ENCODE results near the gene MBNL1.

MBNL1 gene

DNA sequence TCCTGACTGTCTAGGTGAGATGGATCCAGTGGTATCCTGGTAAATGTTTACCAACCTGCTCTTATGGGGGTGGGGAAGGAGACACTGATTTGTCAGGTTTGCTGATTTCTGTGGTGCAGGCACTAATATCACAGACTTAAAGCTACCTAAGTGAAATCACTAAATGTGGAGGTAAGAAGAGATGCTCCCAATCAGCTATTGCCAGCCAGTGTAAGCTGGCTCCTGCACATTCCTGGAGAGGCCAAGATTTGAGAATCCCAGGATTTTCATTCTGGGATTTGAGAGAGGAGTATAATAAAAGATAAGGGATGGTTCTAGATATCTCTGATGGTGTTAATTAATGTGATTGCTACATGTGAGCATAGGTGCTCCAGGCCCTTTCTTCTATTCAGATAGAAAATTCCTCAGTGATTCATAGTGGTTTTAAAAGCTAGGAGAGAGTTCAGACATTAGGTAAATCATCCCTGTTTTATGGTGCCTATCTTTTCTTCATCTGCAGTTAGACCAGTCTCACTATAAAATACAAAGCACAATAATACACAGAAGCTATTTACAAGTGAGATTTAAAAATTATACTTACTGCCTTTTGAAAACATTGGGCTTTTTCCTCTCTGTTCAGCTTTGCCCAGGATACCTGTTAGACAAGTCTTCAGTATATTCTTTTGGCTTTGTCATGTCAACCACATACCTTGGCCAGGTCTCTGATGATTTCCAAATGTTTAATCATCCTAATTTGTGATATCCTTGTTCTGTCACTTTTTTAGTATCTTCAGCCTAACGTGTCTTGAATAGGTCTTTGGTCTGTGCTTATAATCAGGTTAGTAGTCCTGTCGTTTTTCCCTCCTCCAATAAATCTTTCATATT is 90.9 kb downstream of the MBNL1 start:
- Histone ChIP-seq H3K9ac (ENCODE audit: low read length) (no peak overlapping the region), H3K27ac (ENCODE audit: low read length) (no peak overlapping the region), H3K79me2 (ENCODE audit: low read length) (peaks cover 98% of the 10 kb centered on the region), H3K9me2 (replicated peaks; ENCODE audit: insufficient read depth, low read length) (no peaks in the 10 kb centered on the region), H3K9me3 (replicated peaks; ENCODE audit: insufficient read depth, low read length) (no peaks in the 10 kb centered on the region), H3K36me3 (replicated peaks; ENCODE audit: insufficient read depth, low read length) (no peaks in the 10 kb centered on the region; the same call in none of the 2 replicates), H3K27me3 (replicated peaks; ENCODE audit: insufficient read depth, low read length) (no peaks in the 10 kb centered on the region), H3F3A (ENCODE audit: insufficient read depth, low read length) (0 out of 2 replicates have a peak, but pooled peaks cover 6% of the 10 kb centered on the region), H3K4me3 (ENCODE audit: low read length) (no peak overlapping the region), H4K20me1 (ENCODE audit: insufficient read depth, low read length) (peaks cover 5% of the 10 kb centered on the region; the same call in 1 of the 2 replicates), H3K4me2 (ENCODE audit: low read depth, low read length) (no peak overlapping the region), H3K4me1 (ENCODE audit: low read length) (no peaks in the 10 kb centered on the region), H2AFZ (ENCODE audit: low read length) (no peak overlapping the region)
- DNase-seq, result no peak
- TF ChIP-seq, protein P1, sequence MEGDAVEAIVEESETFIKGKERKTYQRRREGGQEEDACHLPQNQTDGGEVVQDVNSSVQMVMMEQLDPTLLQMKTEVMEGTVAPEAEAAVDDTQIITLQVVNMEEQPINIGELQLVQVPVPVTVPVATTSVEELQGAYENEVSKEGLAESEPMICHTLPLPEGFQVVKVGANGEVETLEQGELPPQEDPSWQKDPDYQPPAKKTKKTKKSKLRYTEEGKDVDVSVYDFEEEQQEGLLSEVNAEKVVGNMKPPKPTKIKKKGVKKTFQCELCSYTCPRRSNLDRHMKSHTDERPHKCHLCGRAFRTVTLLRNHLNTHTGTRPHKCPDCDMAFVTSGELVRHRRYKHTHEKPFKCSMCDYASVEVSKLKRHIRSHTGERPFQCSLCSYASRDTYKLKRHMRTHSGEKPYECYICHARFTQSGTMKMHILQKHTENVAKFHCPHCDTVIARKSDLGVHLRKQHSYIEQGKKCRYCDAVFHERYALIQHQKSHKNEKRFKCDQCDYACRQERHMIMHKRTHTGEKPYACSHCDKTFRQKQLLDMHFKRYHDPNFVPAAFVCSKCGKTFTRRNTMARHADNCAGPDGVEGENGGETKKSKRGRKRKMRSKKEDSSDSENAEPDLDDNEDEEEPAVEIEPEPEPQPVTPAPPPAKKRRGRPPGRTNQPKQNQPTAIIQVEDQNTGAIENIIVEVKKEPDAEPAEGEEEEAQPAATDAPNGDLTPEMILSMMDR (IDR thresholded peaks at IDR 0.05; ENCODE audit: low read length), result no peak
- TF ChIP-seq EZH2phosphoT487 (IDR thresholded peaks at IDR 0.05; ENCODE audit: low read length), result no peak
- no peak for TF ChIP-seq EZH2 (optimal IDR thresholded peaks at IDR 0.05; ENCODE audit: low read depth, low read length)

DNA sequence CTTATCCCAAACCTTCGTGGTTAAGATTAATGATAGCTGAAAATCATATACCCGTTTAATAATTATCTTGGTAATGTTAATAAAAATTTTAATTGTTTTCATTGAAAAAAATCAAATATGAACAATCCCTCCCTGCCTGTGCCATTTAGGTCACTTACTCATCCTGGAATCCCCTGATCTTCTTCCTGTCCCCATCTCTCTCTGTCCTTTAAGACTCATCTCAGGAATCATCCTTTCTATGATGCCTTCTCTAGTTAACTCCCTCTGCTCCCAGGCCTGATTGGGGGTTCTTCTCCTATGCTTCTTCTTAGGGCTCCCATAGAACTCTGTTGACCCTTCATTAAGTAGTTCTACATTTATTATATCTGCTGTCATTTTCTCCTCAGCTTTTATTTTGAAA is 91.6 kb downstream of the MBNL1 start:
- Histone ChIP-seq H3F3A (ENCODE audit: insufficient read depth, low read length) (0 out of 2 replicates have a peak, but pooled peaks cover 6% of the 10 kb centered on the region), H3K36me3 (replicated peaks; ENCODE audit: insufficient read depth, low read length) (no peaks in the 10 kb centered on the region; the same call in 1 of the 2 replicates), H3K9me3 (replicated peaks; ENCODE audit: insufficient read depth, low read length) (no peaks in the 10 kb centered on the region), H3K27ac (ENCODE audit: low read length) (no peak overlapping the region), H3K9ac (ENCODE audit: low read length) (no peak overlapping the region), H3K4me3 (ENCODE audit: low read length) (no peak overlapping the region), H3K4me1 (ENCODE audit: low read length) (no peaks in the 10 kb centered on the region), H2AFZ (ENCODE audit: low read length) (no peak overlapping the region), H3K27me3 (replicated peaks; ENCODE audit: insufficient read depth, low read length) (no peaks in the 10 kb centered on the region), H4K20me1 (ENCODE audit: insufficient read depth, low read length) (no peaks in the 10 kb centered on the region; the same call in 1 of the 2 replicates), H3K4me2 (ENCODE audit: low read depth, low read length) (no peak overlapping the region), H3K9me2 (replicated peaks; ENCODE audit: insufficient read depth, low read length) (no peaks in the 10 kb centered on the region), H3K79me2 (ENCODE audit: low read length) (peaks cover 98% of the 10 kb centered on the region)
- TF ChIP-seq EZH2 (optimal IDR thresholded peaks at IDR 0.05; ENCODE audit: low read depth, low read length) (no peak), EZH2phosphoT487 (IDR thresholded peaks at IDR 0.05; ENCODE audit: low read length) (no peak)
- TF ChIP-seq, protein P1 (IDR thresholded peaks at IDR 0.05; ENCODE audit: low read length), result no peak
- no peak for DNase-seq

DNA sequence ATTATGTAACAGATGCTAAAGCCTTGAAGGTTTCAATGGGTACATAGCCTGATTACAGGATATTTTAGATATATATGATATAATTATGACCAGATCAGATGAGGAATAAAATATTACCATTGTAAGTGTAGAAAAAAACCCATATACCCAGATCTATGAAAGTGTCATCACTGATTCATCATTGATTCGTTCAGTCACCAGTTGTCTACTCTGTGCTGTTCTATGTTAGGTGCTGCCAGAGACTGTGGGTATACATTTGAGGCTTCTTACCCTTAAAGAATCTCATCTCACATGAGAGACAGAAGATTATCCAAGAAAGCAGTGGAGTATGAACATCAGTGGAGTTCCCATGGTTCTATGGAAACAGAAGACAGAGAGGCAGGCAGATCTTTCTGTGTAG is 92.2 kb downstream of the MBNL1 start:
- peaks cover 98% of the 10 kb centered on the region for H3K79me2 ChIP-seq (ENCODE audit: low read length)
- no peak overlapping the region for H3K4me3 ChIP-seq (ENCODE audit: low read length)
- no peaks in the 10 kb centered on the region for H3K4me1 ChIP-seq (ENCODE audit: low read length)
- TF ChIP-seq, protein P1 (IDR thresholded peaks at IDR 0.05; ENCODE audit: low read length), result no peak
- no peak overlapping the region for H3K27ac ChIP-seq (ENCODE audit: low read length)
- DNase-seq, result no peak
- no peak overlapping the region for H3K9ac ChIP-seq (ENCODE audit: low read length)
- H3K27me3 ChIP-seq (replicated peaks; ENCODE audit: insufficient read depth, low read length), result no peaks in the 10 kb centered on the region
- no peak overlapping the region for H3K4me2 ChIP-seq (ENCODE audit: low read depth, low read length)
- no peak overlapping the region for H2AFZ ChIP-seq (ENCODE audit: low read length)
- no peaks in the 10 kb centered on the region for H3K9me3 ChIP-seq (replicated peaks; ENCODE audit: insufficient read depth, low read length)
- H3K9me2 ChIP-seq (replicated peaks; ENCODE audit: insufficient read depth, low read length), result no peaks in the 10 kb centered on the region
- H3K36me3 ChIP-seq (replicated peaks; ENCODE audit: insufficient read depth, low read length), result no peaks in the 10 kb centered on the region; the same call in 1 of the 2 replicates
- peaks cover 5% of the 10 kb centered on the region; the same call in 1 of the 2 replicates for H4K20me1 ChIP-seq (ENCODE audit: insufficient read depth, low read length)
- H3F3A ChIP-seq (ENCODE audit: insufficient read depth, low read length), result 0 out of 2 replicates have a peak, but pooled peaks cover 6% of the 10 kb centered on the region
